GM19395 (cell line): Measurements from ENCODE around the gene ASB10.

Experiments
- ATAC-seq: cut with Tn5 transposase; IDR thresholded peaks from one replicate; pipeline ENCODE4 v1.9.1; 2021; ENCODE audit warnings: mild to moderate bottlenecking, moderate library complexity; ENCODE audit not compliant: unreplicated experiment

The ASB10 gene

DNA sequence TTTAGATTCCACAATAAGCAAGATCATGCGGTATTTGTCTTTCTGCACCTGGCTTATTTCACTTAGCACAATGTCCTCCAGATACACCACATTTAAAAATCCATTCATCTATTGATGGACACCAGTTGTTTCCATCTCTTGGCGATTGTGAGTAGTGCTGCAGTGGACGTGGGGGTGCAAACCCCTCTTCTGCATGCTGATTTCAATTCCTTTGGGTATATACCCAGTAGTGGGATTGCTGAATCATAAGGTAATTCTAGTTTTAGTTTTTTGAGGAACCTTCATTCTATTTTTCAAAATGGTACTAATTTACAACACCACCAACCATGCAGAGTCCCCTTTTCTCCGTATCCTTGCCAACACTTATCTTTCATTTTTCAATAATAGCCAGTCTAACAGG is 2.0 kb upstream of the ASB10 start:
- no peak for ATAC-seq

DNA sequence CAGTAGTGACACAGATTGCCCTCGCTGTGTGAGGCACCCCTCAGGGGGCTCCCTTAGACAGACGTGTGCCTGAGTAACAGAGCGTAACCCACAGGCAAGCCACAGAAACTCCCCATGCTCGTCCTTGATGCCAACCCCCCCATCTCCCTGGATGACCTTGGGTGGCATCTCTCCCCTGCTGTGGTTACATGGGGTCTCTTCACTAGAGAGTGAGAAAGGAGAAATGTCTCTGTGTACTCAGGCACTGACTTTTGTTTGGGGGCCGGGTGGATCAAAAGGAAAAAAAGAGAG is 1.1 kb upstream of the ASB10 start:
- ATAC-seq: no peak

DNA sequence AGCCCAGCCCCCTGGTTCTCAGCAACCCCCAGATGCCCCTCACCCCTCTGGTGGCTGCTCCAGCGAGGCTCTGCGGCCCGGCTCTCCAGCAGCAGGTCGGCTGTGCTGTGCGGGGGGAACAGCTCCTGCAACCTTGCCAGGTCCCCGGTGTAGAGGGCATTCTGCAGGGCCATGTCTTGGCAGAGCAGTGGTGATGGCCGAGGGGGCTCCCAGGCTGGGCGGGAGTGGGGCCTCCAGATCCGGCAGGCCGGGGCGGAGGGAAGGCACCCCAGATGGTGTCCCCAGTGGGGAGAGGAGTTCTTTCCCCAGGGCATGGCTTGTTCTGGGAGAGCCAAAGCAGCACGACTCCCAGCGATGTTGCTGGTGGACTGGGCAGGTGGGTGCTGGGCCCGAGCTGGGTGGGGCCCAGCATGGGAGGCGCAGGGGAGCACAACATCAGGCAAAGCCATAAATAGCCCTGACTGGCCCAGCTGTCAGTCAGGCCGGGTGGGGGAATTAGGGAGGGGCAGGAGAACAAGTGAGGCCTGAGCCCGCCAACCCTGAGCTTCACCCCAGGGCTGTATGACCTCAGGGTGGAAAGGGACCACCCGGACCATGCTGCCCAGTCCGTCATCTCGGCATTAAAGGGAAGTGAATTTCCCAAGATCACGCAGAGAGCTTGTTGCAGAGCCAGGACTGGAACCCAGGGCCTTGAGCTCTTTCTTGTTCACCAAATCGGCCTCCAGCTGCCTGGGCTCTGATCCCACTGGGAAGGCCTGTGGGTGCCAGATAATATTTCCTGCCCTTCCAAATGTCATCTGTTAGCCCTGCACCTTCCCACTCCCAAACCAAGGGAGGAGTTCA is 580 bp upstream of the ASB10 start:
- ATAC-seq: no peak

DNA sequence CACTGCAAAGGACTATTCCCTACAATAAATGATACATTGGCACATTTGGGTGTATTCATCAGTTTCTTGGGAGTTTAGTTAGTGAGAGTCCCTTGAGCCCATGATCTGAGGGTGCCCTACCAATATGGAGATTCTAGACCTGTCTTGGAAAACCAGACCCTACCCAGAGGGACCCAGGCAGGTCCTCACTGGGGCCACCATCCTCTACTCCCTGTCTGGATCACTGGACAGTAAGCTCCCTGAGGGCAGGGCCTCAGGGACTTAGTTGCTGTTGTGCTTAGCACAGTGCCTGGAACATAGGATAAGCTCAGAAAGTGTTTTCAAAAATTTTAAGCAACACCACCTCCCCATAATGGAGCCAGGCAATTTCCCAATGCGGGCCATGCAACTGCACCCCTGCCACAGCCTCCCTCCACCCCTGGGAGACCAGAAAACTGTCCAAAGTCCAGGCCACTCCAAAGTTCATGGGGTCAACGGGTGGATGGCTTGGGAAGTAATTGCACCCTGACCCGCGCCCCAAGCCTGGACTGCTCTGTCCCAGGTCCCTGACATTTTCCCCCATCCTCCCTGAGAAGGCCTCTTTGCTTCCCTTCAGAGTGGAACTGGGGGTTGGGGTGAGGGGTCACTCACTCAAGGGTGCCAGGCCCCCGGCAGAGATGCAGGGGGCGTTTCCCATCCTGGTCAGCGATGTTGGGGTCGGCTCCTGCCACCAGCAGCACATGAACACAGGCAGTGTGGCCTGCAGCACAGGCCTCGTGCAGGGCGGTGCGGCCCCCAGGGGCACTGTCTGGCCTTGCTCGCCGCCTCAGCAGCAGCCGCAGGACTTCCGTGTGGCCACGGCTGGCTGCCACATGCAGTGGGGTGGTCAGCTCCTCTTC is 1.0 kb downstream of the ASB10 start:
- no peak for ATAC-seq

DNA sequence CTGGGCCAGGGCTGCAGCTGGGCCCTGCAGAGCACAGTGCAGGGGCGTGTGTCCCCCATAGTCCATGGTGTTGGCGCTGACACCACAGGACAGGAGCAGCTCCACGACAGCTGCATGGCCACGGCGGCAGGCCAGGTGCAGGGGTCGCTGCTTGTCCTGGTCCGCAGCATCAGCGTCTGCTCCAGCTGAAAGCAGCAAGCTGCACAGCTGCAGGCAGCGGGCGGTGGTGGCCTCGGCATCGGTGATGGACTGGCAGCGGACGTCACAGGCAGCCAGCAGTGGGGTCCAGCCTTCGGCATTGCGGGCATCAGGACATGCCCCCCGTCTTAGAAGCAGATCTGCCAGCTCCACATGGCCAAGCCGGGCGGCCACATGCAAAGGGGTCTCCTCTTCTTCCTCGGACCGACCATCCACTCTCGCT is 6.0 kb downstream of the ASB10 start:
- ATAC-seq: no peak

DNA sequence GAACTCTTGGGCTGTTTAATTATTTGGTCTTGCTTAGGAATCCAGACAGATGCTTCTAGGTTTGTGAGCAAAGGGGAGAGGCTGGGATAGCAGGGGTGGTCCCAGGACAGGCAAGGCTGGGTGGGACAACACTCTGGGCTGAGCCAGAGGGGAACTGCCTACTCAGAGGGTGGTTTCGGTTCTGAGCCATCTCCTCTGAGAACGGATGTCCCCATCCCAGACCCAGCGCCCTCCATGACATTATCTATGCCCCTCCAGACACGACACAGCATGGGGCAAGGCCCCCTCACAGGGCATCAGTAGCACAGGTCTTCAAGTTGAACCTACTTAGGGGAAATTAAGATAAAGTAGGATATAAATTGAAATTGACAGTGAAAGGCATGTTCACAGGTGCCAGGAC is 7.1 kb downstream of the ASB10 start:
- no peak for ATAC-seq

DNA sequence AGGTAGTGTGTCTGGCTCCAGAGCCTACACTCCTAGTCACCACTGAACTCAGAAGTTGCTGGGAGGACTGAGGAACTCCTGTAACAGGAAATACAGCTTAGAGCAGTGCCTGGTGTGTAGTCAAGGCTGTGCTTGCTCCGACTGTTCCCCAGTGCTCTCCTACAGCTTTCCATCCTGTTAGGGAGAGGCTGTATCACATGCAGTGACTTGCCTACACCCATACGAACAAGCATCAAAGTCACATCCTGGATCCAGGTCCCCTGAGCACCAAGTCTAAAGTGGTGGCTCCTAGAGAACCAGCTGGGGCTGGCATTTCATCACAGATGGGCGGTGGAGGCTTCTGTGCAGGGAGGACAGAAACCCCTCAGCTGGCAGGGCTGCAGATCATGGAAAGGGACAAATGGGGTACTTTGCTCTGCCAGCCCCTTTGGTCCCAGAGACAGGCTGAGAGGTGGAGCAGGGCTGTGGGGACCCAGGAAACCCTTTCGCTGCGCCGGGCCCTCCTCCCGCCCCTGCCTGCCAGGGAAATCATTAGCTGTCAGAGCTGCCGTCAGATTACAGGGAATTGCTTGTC is 7.7 kb downstream of the ASB10 start:
- no peak for ATAC-seq

DNA sequence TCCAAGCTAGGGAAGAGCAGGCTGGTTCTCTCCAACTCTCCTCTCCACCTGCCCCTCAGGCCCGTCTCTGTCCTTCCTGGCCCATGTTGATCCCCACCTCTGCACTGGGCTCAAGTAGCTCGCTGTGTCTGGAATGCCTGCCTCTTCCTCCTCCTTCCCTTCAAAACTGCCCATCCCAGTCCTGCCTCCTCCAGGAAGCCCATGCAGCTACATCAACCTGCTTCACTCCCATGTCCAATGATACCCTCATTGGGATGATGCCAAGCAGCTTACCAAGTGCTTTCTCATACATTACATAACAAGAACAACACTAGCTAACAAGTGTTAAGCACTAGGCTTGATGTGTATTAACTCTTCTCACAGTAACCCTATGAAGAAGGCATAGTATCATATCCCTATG is 8.2 kb downstream of the ASB10 start:
- ATAC-seq: no peak

DNA sequence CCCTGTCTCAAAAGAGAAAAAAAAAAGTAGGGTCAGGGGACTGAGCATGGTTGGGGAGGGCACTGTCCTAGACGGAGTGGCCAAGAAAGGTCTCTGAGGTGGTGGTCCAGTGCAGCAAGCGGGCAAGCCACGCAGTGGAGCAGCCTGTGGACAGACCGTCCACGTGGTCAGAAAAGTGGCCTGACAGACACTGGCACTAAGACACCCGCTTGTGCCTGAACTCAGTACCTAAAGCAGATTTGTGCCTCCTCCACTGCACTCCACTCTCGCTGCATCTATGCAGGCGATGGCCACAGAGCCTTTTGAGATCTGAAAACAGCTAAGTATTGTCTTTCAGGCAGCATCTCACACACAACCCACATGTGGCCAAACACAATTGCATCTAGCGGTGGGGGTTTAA is 8.8 kb downstream of the ASB10 start:
- no peak for ATAC-seq

DNA sequence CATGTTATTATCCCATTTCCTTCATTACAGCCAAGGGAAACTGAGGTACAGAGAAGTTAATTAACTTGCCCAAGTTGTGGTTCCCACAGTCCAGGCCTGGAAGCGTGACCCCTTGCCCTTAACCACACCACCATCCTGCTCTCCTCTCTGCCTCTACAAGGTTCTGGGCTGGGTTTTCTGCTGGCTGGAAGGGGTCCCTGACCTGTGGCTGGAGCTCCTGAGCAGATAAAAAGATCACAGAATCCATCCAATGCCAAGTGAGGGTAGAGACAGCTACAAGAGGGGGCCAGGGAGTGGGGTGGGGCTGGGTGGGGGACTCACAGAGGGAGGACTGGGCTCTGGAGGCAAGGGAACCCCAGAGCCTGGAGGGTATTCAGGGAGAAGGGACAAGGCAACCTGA is 9.7 kb downstream of the ASB10 start:
- ATAC-seq: no peak

DNA sequence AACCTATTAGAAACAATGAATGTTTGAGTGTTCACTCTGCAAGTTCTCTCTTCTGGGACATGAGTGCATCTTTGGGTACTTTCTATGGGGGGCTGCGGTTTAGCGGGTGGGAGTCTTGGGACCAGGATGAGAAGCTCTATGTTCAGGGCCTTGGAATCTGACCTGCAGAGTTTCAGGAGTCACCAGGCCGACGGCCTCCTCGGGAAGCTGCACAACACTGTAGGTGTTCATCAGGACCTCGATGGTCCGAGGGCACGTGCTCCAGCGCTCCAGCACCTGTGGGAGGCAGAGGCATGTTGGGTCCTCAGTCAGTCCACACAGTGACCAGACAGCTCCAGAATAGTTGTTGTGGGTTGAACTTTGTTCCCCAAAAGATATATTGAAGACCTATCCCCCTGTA is 10.6 kb downstream of the ASB10 start:
- ATAC-seq: no peak

DNA sequence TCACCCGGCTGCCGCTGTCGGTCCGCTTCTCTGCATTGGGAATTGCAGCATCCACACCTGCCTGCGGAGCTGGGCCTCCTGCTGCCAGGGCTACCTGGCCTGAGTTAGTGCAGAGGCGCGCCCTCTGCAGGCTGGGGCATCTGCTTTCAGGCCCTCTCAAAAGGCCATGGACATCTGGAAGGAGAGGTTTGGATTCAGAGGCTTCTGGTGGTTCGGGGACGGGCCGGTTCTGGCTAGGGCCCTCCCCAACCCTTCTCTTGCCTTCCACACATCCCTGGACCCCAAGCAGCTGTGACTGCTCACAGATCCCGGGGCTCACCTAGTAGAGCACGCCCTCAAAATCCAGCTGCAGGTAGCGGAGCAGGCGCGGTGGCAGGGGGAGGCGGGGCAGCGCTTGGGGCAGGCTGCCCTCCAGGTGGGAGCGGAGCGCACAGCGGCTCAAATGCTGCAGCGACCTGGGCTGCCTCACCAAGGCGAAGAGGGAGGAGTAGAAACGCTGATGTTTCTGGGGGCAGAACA is 11.2 kb downstream of the ASB10 start:
- no peak for ATAC-seq

DNA sequence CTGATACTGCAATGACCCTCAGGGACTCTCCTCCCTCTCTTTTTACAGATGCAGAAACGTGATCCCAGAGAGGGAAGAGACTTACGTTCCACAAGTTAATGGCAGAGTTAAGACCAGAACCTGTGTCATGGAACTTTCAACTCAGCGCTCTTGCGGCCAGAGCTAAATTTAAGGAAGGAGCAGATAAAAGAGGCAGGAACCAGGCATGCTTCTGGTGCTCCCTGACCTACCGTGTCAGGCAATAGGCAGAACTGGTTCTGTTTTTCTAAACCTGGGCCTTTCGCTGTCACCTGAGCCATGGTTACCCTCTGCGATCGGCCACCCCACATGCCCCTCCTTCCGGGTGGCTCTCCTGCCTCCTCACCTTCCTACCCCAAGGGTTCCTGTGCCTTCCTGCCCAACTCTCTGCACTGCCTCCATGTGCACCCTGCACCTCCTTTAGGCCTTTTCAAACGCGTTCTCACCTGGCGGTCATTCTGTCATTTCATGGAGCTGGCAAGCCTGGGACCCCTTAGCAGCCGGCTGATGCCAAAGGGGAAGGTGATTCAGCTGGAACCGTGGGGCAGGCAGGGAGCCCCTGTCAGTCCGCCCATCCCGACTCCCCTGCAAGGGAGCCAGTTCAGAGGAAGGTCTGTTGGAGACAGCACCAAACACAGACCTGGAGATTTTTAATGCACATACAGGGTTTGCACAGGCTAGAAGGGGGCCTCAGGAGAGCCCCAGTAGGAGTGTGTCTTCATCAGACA is 11.8 kb downstream of the ASB10 start:
- ATAC-seq: no peak

DNA sequence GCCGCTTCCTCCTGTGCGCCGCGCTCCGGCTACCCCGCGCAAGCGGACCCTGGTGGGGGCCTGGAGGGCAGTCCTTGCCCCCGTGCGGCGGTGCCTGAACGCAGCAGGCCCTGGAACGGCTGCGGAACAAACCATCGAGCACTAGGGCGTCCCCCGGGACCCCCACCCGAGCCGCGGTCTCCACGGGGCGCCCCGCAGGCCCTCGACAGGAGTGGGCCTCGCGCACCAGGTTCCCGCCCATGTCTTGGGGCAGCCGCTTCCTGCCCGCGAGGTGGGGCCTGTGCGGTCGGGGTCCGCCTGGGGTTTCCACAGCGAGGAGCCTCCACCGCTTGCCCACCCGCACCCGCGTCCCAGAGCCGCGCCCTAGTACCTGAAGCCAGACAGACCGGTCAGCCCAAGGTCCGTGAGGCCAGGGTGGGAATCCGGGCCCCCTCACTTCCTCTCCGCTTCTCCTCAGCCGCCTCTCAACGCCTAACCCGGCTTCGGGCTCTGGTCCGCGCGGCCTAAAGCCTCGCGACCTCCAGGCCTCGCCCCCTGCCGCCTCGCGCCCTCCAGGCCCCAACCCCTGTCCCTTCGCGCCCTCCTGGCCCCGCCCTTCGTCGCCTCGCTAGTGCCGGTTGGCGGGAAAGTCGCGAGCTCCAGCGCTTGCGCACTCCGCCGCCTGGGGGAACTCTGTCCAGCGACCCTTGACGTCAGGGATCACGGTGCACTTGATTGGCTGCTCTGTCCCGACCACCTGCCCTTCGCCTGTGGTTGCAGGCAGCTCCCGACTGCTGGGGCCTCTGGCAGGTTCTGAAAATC is 12.6 kb downstream of the ASB10 start:
- no peak for ATAC-seq

DNA sequence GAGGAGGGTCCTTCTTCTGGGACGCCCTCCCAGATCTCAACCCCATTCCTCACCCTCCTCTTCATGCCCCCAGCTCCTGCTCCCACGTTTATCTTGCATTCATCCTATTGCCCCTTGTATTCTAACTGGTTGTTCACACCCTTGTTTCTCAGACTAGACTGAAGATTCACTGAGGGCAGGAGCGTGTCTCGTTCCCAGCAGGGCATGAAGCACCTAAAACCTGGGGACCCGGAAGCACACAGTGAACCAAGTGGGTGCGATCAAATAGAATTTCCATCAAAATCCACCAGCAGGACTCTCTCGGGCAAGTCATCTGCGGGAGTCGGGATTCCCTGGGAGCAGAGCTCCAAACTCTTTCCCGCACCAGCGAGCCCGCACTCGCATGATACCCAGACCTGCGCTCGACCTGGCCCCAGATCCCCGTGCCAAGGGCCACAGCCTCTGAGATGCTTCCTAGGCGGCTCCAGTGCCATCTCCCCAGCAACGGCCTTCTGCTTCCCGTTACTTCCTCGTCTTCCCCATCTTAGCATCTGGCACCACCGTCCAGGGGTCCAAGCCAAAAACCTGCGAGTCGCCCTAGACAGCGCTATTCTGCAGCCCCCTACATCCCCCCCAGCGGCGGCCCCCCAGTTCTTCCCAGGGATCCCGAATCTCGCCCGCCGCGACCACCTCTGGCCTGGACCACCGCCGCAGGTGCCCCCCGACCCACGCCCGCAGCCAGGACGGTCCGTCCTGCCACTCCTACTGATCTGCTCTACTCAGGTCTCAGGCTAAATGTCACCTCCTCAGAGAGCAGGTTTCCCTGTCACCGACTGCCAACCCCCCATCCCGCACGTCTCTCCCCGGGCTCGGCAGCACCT is 13.4 kb downstream of the ASB10 start:
- ATAC-seq: no peak

DNA sequence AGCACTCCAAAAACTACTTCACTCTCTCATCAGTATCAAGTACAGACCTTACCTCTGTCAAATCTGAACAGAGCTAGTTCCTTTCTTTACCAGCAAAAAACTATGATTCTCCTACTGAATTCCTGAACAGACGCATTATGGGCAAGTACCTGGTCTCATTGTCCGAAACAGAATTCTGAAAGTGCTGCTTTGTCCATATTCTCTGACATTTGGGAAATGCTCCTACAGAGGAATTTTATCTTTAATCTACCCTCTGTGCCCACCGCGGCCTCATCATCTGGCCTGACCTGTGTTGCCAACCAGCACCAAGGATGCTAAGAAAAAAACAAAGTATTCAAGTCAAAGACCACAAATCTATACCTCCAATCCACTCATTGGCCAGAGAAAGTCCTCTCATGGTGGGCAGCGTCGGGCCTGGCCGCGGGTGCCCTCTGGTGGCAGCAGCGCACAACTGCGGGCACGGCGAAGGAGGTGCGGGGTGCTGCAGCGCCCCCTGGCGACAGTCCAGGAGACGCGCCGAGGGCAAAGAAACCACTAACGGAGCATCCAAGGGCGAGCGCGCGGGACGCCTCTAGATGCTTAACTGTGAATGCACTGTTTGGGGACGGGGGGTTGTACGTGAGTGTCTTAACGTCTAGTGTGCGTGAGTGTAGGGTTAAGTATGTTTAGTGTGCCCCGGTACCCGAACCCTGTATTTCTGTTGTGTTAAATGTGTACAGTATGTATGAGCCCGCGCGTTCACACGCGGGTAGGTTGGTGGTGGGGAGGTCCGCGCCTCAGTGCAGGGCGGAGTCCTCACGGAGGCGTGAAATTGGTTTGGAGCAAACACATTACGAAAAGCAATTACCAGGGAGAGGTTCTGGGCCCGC is 14.5 kb downstream of the ASB10 start:
- peak; percentile 71 for ATAC-seq

DNA sequence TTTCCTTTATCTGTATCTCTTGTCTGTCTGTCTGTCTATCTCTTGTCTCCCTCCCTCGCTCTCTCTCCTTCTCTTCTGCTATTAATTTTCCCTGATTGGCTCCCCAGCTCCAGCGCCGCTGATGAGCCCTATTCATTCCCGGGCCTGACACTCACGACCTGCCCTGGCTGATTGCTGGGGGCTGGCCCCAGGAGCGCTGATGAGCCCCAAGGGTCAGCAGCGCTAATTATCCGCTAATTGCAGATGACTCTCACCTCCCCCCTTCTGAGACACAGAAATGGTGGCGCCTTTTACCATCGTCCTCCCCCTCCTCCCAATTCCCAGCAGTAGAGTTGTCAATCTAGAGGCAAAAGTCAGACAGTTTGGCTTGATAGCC is 18.3 kb downstream of the ASB10 start:
- ATAC-seq: no peak

DNA sequence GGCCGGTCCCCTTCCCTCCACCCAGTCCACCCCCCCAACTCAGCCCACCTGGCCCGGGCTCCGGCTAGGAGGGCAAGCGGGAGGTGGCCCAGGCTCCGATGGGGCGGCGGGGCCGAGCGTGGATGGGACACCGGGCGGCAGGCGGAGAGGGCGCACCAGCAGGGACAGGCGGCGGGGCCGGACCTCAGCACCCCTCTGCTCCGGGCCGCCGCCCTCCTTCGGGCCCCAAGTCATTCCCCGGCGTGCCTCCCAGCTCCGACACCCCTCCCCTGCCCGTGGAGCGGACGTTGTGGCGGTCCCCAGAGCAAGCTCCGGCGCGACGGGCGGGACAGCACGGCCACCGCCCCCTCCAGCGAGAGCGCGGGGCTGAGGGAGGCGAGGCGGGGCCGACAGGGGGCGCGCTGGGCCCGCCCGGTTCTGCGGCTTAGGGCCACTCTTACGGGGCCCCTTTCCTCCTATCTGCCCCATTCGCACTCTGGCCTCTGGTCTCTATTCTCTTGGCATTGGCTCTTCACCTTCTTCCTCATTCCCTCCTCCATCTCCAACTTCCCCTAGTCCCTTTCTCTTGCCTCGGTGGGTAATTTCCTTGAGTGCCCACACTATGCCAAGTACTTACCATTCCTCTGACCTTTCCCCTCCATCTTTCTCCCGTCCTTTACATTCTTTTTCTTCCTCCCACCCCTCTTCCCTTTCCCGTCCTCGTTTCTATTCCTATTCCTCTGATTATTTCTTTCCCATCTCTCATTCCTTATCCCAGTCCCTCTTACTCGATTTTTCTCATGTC is 18.9 kb downstream of the ASB10 start:
- no peak for ATAC-seq
